Sigmoid colon (tissue), 4 donors: ENCODE measurements around the gene QSOX1.

Experiments used
- POLR2A ChIP-seq, 2 donors: fragments of 450-650 bp; IDR thresholded peaks; one replicate each; pipeline ENCODE4 v1.6.1; 2016; ENCODE audit warnings: antibody characterized with exemption in 2 of 2, mild to moderate bottlenecking in 2 of 2, moderate library complexity in 2 of 2
- POLR2AphosphoS5 ChIP-seq, 4 donors: sonication (generic); formaldehyde crosslinking; IDR thresholded peaks; one replicate each; pipeline ENCODE4 v1.6.1; 2017; ENCODE audit warnings: antibody characterized with exemption in 4 of 4

GRCh38 chr1:180250883-180251509 lies 96.3 kb downstream of the QSOX1 start:
- TF ChIP-seq POLR2AphosphoS5 (IDR thresholded peaks at IDR 0.05) (no peak), POLR2A (IDR thresholded peaks at IDR 0.05) (no peak)
